ENCODE measurements around the gene PARP4.

DNA sequence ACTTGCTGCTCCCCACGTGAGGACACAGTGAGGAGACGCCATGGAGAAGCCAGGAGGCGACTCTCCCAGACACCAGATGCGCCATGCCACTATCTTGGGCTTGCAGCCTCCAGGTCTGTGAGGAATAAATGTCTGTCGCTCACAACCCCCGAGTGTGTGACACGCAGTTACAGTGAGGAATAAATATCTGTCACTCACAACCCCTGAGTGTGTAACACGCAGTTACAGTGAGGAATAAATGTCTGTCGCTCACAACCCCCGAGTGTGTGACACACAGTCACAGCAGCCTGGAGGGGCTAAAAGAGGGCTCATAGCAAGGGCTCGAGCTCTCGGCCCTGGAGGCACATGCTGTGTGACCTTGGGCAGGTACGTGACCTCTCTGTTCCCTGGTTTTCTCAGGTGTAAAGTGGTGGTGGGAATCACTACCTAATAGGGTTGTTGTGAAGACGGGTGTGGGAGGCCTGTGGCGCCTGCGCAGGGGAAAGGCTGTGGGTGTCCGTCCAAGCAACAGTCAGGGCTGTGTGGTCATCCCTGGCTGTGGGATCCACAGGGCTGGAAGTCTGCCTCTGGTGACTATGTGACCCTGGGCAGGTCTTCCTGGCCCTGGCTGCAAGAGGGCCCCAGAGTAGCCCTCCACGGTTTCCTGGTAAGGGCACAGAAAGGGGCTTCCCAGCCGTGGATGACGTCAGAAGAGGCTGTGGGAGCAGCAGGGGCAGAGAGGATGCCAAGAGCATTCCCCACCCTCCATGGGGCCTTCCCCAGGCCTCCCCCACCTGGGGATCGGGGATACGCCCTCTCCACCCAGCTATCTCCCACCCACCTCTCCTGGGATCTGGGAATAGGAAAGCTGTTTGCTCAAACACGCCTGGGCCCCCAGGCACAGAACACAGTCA, 125.5 kb downstream of the PARP4 start:
- TF ChIP-seq RAD21 (IDR thresholded peaks at IDR 0.05; ENCODE audit: low read depth) (no peak), EP300 (IDR thresholded peaks at IDR 0.05; ENCODE audit: borderline replicate concordance) (no peak), EGR1 (IDR thresholded peaks at IDR 0.05) (no peak), TAF1 (IDR thresholded peaks at IDR 0.05; ENCODE audit: low read depth) (no peak), NFIC (IDR thresholded peaks at IDR 0.05) (no peak), YY1 (IDR thresholded peaks at IDR 0.05; ENCODE audit: low read depth) (no peak)
- TF ChIP-seq, protein P1, sequence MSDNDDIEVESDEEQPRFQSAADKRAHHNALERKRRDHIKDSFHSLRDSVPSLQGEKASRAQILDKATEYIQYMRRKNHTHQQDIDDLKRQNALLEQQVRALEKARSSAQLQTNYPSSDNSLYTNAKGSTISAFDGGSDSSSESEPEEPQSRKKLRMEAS (IDR thresholded peaks at IDR 0.05) = no peak
- TF ChIP-seq, protein P2, sequence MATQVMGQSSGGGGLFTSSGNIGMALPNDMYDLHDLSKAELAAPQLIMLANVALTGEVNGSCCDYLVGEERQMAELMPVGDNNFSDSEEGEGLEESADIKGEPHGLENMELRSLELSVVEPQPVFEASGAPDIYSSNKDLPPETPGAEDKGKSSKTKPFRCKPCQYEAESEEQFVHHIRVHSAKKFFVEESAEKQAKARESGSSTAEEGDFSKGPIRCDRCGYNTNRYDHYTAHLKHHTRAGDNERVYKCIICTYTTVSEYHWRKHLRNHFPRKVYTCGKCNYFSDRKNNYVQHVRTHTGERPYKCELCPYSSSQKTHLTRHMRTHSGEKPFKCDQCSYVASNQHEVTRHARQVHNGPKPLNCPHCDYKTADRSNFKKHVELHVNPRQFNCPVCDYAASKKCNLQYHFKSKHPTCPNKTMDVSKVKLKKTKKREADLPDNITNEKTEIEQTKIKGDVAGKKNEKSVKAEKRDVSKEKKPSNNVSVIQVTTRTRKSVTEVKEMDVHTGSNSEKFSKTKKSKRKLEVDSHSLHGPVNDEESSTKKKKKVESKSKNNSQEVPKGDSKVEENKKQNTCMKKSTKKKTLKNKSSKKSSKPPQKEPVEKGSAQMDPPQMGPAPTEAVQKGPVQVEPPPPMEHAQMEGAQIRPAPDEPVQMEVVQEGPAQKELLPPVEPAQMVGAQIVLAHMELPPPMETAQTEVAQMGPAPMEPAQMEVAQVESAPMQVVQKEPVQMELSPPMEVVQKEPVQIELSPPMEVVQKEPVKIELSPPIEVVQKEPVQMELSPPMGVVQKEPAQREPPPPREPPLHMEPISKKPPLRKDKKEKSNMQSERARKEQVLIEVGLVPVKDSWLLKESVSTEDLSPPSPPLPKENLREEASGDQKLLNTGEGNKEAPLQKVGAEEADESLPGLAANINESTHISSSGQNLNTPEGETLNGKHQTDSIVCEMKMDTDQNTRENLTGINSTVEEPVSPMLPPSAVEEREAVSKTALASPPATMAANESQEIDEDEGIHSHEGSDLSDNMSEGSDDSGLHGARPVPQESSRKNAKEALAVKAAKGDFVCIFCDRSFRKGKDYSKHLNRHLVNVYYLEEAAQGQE (IDR thresholded peaks at IDR 0.05; ENCODE audit: low read depth) = no peak
- TF ChIP-seq, protein P3, sequence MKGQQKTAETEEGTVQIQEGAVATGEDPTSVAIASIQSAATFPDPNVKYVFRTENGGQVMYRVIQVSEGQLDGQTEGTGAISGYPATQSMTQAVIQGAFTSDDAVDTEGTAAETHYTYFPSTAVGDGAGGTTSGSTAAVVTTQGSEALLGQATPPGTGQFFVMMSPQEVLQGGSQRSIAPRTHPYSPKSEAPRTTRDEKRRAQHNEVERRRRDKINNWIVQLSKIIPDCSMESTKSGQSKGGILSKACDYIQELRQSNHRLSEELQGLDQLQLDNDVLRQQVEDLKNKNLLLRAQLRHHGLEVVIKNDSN (IDR thresholded peaks at IDR 0.05) = no peak

Data from Ishikawa (cell line).